Spleen (tissue), 7 donors: ENCODE data around the gene CHD1.

ENCODE experiments used
- POLR2A ChIP-seq, 3 donors: fragments of 450-650 bp; IDR thresholded peaks; one replicate each; pipeline ENCODE4 v1.5.1; 2017; ENCODE audit warnings: antibody characterized with exemption in 3 of 3, mild to moderate bottlenecking in 1 of 3
- TF ChIP-seq, protein P1 (sequence below), 11 experiments: fragments of 200-600 bp in 7 of 11; fragments of 450-650 bp in 4 of 11; sonication (generic) in 4 of 11; IDR thresholded peaks in 8 of 11; conservative IDR thresholded peaks in 3 of 11; 1 replicate in 7 of 11; 2 replicates in 4 of 11; pipeline versions ENCODE4 v1.4.0 to v1.8.0; 2016 to 2021; ENCODE audit warnings: antibody characterized with exemption in 11 of 11, inconsistent platforms in 4 of 11, mild to moderate bottlenecking in 1 of 11
- donor health status: DM: no; HTN: no; CAD: no; lungs with moderate emphysema.
- donor health status: DM: no; HTN: no; CAD: no.
- donor health status: DM: no; HTN: no; CAD: no.

DNA sequence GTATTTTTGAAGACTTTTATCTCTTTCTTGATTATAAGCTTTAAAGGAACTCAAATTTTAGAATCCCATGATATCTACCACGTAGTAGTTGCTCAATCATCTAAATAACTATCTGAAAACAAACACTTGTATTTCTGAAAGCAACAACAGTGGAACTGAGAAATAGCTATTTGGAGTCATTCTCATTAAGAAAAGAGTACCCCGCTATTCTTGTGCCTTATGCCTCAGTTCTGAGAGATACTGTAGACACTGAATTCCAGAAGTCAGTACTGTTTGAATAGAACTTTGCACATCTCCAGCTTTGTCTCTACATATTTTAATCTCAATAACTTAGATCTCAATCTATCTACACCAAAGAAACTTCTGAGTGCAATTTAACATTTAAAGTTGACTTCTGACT, 11.4 kb downstream of the CHD1 start:
- TF ChIP-seq POLR2A (IDR thresholded peaks at IDR 0.05): no peak
- TF ChIP-seq, protein P1, sequence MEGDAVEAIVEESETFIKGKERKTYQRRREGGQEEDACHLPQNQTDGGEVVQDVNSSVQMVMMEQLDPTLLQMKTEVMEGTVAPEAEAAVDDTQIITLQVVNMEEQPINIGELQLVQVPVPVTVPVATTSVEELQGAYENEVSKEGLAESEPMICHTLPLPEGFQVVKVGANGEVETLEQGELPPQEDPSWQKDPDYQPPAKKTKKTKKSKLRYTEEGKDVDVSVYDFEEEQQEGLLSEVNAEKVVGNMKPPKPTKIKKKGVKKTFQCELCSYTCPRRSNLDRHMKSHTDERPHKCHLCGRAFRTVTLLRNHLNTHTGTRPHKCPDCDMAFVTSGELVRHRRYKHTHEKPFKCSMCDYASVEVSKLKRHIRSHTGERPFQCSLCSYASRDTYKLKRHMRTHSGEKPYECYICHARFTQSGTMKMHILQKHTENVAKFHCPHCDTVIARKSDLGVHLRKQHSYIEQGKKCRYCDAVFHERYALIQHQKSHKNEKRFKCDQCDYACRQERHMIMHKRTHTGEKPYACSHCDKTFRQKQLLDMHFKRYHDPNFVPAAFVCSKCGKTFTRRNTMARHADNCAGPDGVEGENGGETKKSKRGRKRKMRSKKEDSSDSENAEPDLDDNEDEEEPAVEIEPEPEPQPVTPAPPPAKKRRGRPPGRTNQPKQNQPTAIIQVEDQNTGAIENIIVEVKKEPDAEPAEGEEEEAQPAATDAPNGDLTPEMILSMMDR (IDR thresholded peaks at IDR 0.05 in 8 of 11, conservative IDR thresholded peaks at IDR 0.05 in 3 of 11): no peak
